Natural killer cell (primary cell): Measurements from ENCODE around the gene RSRP1. TPM values are rescaled to one million over a fixed set of nuclear protein-coding genes. Genes with fewer than 3 reads are reported as not detected.

Source experiments
- ATAC-seq, 3 donors: fragments of 150-1000 bp in 2 of 3; fragments of 200-7000 bp in 1 of 3; cut with Tn5 transposase; 1 replicate in 1 of 3; 2 replicates in 2 of 3; pipeline ENCODE4 v1.10.0; 2021; ENCODE audit warnings: mild to moderate bottlenecking in 2 of 3, moderate library complexity in 2 of 3
- DNase-seq, 2 donors: peaks; one replicate each; pipeline versions ENCODE4 v3.0.0 to v3.0.0-alpha.2; 2013 to 2021; ENCODE audit warnings: mixed read lengths in 1 of 2
- H3K27ac ChIP-seq: one replicate; pipeline ENCODE4 v1.5.1; 2013; ENCODE audit warnings: mild to moderate bottlenecking, low read length
- H3K27me3 ChIP-seq: one replicate; pipeline ENCODE4 v1.6.1; 2013; ENCODE audit warnings: low read length; ENCODE audit not compliant: control insufficient read depth, insufficient read depth
- H3K36me3 ChIP-seq: one replicate; pipeline ENCODE4 v1.6.1; 2013; ENCODE audit warnings: low read length; ENCODE audit not compliant: control insufficient read depth, insufficient read depth
- H3K4me1 ChIP-seq: one replicate; pipeline ENCODE4 v1.6.1; 2013; ENCODE audit warnings: low read length; ENCODE audit not compliant: control insufficient read depth, insufficient read depth
- H3K4me3 ChIP-seq: one replicate; pipeline ENCODE4 v1.5.1; 2013; ENCODE audit warnings: low read length
- H3K9me3 ChIP-seq: one replicate; pipeline ENCODE4 v1.6.1; 2013; ENCODE audit warnings: low read length; ENCODE audit not compliant: control insufficient read depth, insufficient read depth
- H3K27ac Mint-ChIP-seq, 2 donors: one replicate each; pipeline ENCODE4 v1.8.0; 2022; ENCODE audit warnings: mild to moderate bottlenecking in 2 of 2, mixed read lengths in 2 of 2, moderate library complexity in 1 of 2
- H3K27me3 Mint-ChIP-seq, 2 donors: one replicate each; pipeline ENCODE4 v1.8.0; 2022; ENCODE audit warnings: low read depth in 2 of 2, mixed read lengths in 2 of 2
- H3K36me3 Mint-ChIP-seq: one replicate; pipeline ENCODE4 v1.8.0; 2022; ENCODE audit warnings: mixed read lengths
- H3K4me1 Mint-ChIP-seq, 2 donors: one replicate each; pipeline ENCODE4 v1.8.0; 2022; ENCODE audit warnings: mixed read lengths in 2 of 2
- H3K4me3 Mint-ChIP-seq: one replicate; pipeline ENCODE4 v1.8.0; 2022; ENCODE audit warnings: mild to moderate bottlenecking, moderate library complexity, mixed read lengths
- H3K9me3 Mint-ChIP-seq, 2 donors: one replicate each; pipeline ENCODE4 v1.8.0; 2022; ENCODE audit warnings: mixed read lengths in 2 of 2
- CTCF ChIP-seq: fragments of 200-600 bp; IDR thresholded peaks from one replicate; pipeline ENCODE4 v1.8.0; 2022; ENCODE audit warnings: antibody characterized with exemption
- WGBS: methylation state at CpG from one replicate; pipeline ENCODE4 v1.1.7; 2013; ENCODE audit warnings: missing lambda C conversion rate; ENCODE audit not compliant: insufficient coverage; 5-methylcytosine and 5-hydroxymethylcytosine counted together
- intact Hi-C: fragments of 100-400 bp; cut with micrococcal nuclease; formaldehyde crosslinking; loops from one replicate; pipeline ENCODE4 v1.14.2; 2022
- total RNA-seq, 4 donors: library from RNA; stranded (reverse); fragments of 120-200 nt in 1 of 4; gene quantifications; one replicate each; pipeline versions ENCODE4 v1.2.3 to v1.2.4, GENCODE V29; 2013 to 2022

Gene RSRP1
- total RNA-seq, 3 donors from 2014 or later (not counting 1 experiment from before 2014, with no cell fraction given) = 473 to 602 (median 589) TPM

GRCh38 chr1:25232027-25232865, 15.0 kb downstream of the RSRP1 start, which contains the start of gene SYF2:
Gene SYF2 (minus strand): TSS chr1:25232502. CDS start chr1:25232467, 35 bp downstream.
- Mint-ChIP-seq H3K9me3 (no peaks in the 10 kb centered on the region), H3K4me3 (no peak within 1 kb of the TSS), H3K27me3 (no peaks in the 10 kb centered on the region), H3K27ac (no peak within 1 kb of the TSS), H3K4me1 (peaks cover 0 to 5% of the 10 kb centered on the region in 2 donors), H3K36me3 (peaks cover 13% of the 10 kb centered on the region)
- under 1% methylated on average over 54 of the region's 54 CpGs for WGBS
- intact Hi-C loops = loop anchor here (1.0 kb wide), 1 partner anchor 15 kb away; the partner anchor contains the start of gene RSRP1
- peak; percentile 85 to 97 for DNase-seq
- ATAC-seq = peak; percentile 87 to 95 (median 91)
- Histone ChIP-seq H3K4me1 (peaks cover 21% of the 10 kb centered on the region), H3K27ac (peak within 1 kb of the TSS; percentile 87), H3K4me3 (peak within 1 kb of the TSS; percentile 68), H3K9me3 (no peaks in the 10 kb centered on the region), H3K36me3 (peaks cover 27% of the 10 kb centered on the region), H3K27me3 (no peaks in the 10 kb centered on the region)
- TF ChIP-seq CTCF = no peak

- no peaks in the 10 kb centered on the region for H3K9me3 Mint-ChIP-seq
- H3K36me3 ChIP-seq = peaks cover 68% of the 10 kb centered on the region
- H3K36me3 Mint-ChIP-seq = peaks cover 25% of the 10 kb centered on the region
- 94% methylated on average over 3 of the region's 3 CpGs for WGBS
- no peak for DNase-seq
- H3K9me3 ChIP-seq = no peaks in the 10 kb centered on the region
- TF ChIP-seq CTCF = no peak
- no peak for ATAC-seq
- H3K27ac ChIP-seq = no peak overlapping the region
- no peak overlapping the region for H3K4me3 ChIP-seq
- no peak overlapping the region for H3K27ac Mint-ChIP-seq
- no peaks in the 10 kb centered on the region for H3K27me3 Mint-ChIP-seq
- no peaks in the 10 kb centered on the region for H3K27me3 ChIP-seq
- intact Hi-C loops = no loop called here
- no peak overlapping the region for H3K4me3 Mint-ChIP-seq
- no peaks in the 10 kb centered on the region for H3K4me1 ChIP-seq
- H3K4me1 Mint-ChIP-seq = peaks cover 0 to 11% of the 10 kb centered on the region in 2 donors
Measured at GRCh38 chr1:25223471-25223870, 23.8 kb downstream of the RSRP1 start.

GRCh38 chr1:25222606-25223005, 24.6 kb downstream of the RSRP1 start:
- TF ChIP-seq CTCF = no peak
- Histone ChIP-seq H3K9me3 (no peaks in the 10 kb centered on the region), H3K27ac (no peak overlapping the region), H3K4me1 (no peaks in the 10 kb centered on the region), H3K27me3 (no peaks in the 10 kb centered on the region), H3K4me3 (no peak overlapping the region), H3K36me3 (peaks cover 60% of the 10 kb centered on the region)
- WGBS = 95% methylated on average over 4 of the region's 4 CpGs
- Mint-ChIP-seq H3K27ac (no peak overlapping the region), H3K4me1 (peaks cover 0 to 6% of the 10 kb centered on the region in 2 donors), H3K9me3 (no peaks in the 10 kb centered on the region), H3K27me3 (no peaks in the 10 kb centered on the region), H3K4me3 (no peak overlapping the region), H3K36me3 (peaks cover 17% of the 10 kb centered on the region)
- intact Hi-C loops = no loop called here
- DNase-seq = no peak
- no peak for ATAC-seq
